ENCODE results near the gene DPM3. TPM values are rescaled to one million over a fixed set of nuclear protein-coding genes. Genes with fewer than 3 reads are reported as not detected.

DPM3 gene
- total RNA-seq, 4 donors from 2014 or later, result 43.3 to 154 (median 94.8) TPM

- intact Hi-C loops (cut with DNase I), result loop anchor here (2.0 to 5.0 kb wide), 2 partner anchors 36 to 75 kb away; partner anchors contain the start of gene EFNA1
- peaks cover 7 to 34% of the 10 kb centered on the region in 2 donors for H3K4me1 ChIP-seq
- peak; percentile 74 to 80 for DNase-seq
- TF ChIP-seq POLR2A (IDR thresholded peaks at IDR 0.05), result no peak
- TF ChIP-seq, protein P1, sequence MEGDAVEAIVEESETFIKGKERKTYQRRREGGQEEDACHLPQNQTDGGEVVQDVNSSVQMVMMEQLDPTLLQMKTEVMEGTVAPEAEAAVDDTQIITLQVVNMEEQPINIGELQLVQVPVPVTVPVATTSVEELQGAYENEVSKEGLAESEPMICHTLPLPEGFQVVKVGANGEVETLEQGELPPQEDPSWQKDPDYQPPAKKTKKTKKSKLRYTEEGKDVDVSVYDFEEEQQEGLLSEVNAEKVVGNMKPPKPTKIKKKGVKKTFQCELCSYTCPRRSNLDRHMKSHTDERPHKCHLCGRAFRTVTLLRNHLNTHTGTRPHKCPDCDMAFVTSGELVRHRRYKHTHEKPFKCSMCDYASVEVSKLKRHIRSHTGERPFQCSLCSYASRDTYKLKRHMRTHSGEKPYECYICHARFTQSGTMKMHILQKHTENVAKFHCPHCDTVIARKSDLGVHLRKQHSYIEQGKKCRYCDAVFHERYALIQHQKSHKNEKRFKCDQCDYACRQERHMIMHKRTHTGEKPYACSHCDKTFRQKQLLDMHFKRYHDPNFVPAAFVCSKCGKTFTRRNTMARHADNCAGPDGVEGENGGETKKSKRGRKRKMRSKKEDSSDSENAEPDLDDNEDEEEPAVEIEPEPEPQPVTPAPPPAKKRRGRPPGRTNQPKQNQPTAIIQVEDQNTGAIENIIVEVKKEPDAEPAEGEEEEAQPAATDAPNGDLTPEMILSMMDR (IDR thresholded peaks at IDR 0.05), result peak; percentile 91 to 99 (median 95)
- WGBS, 2 donors, result 20 to 24% methylated on average over 28 to 29 of the region's 29 CpGs
- no peaks in the 10 kb centered on the region for H3K9me3 ChIP-seq
- H3K4me3 ChIP-seq (replicated peaks in 1 of 3), result no peak overlapping the region
- H3K36me3 ChIP-seq, result no peaks in the 10 kb centered on the region
- no peaks in the 10 kb centered on the region for H3K27me3 ChIP-seq
- no peak overlapping the region for H3K27ac ChIP-seq
Measured at GRCh38 chr1:155091071-155092051, 49.0 kb downstream of the DPM3 start.

Small RNA genes within 50 kb of the gene (small RNA-seq; reads per million reads assigned to genes)
- gene HMGN2P18 (not detected), gene RF00019 (not detected)

Other genes starting within 250 kb of the DPM3 start
- gene PMVK, start 203.8 kb downstream of the DPM3 start, total RNA-seq, result 10 to 100 TPM; 15.0 to 28.2 (median 21.2) TPM
- gene PBXIP1, start 184.4 kb downstream of the DPM3 start, total RNA-seq, result 100 to 1,000 TPM; 139 to 205 (median 181) TPM
- 10 to 100 TPM; 28.6 to 48.3 (median 42.9) TPM for gene PYGO2, start 178.7 kb downstream of the DPM3 start, total RNA-seq
- gene SHC1, start 169.8 kb downstream of the DPM3 start, total RNA-seq, result 100 to 1,000 TPM; 108 to 168 (median 123) TPM
- gene CKS1B, start 165.8 kb downstream of the DPM3 start, total RNA-seq, result 10 to 100 TPM; 14.3 to 29.5 (median 22.6) TPM
- 10 to 100 TPM; 24.1 to 39.3 (median 31.1) TPM for gene FLAD1, start 157.2 kb downstream of the DPM3 start, total RNA-seq
- gene LENEP, start 146.9 kb downstream of the DPM3 start, total RNA-seq, result not detected
- 10 to 100 TPM; 35.7 to 89.8 (median 47.3) TPM for gene ZBTB7B, start 137.7 kb downstream of the DPM3 start, total RNA-seq
- 1 to 10 TPM in 1 of 4 donors, under 1 TPM in 2, not detected in 1; 0.33 to 4.2 (median 0.50) TPM for gene DCST2, start 106.8 kb downstream of the DPM3 start, total RNA-seq
- under 1 TPM in 1 of 4 donors, not detected in 3; 0.24 TPM for gene DCST1, start 106.7 kb downstream of the DPM3 start, total RNA-seq
- gene ADAM15, start 89.2 kb downstream of the DPM3 start, total RNA-seq, result 10 to 100 TPM; 51.3 to 75.5 (median 65.6) TPM
- gene EFNA4, start 76.8 kb downstream of the DPM3 start, total RNA-seq, result 10 to 100 TPM in 2 of 4 donors, 1 to 10 TPM in 2; 7.5 to 13.1 (median 9.9) TPM
- 1 to 10 TPM; 1.2 to 2.9 (median 2.0) TPM for gene EFNA3, start 61.7 kb downstream of the DPM3 start, total RNA-seq
- 100 to 1,000 TPM in 1 of 4 donors, 10 to 100 TPM in 3; 56.1 to 129 (median 83.1) TPM for gene EFNA1, start 12.7 kb downstream of the DPM3 start, total RNA-seq
- 10 to 100 TPM; 30.9 to 42.2 (median 32.7) TPM for gene SLC50A1, start 4.7 kb downstream of the DPM3 start, total RNA-seq
- gene KRTCAP2, start 32.8 kb upstream of the DPM3 start, total RNA-seq, result 100 to 1,000 TPM in 3 of 4 donors, 10 to 100 TPM in 1; 79.8 to 263 (median 162) TPM
- under 1 TPM in 1 of 4 donors, not detected in 3; 0.45 TPM for gene TRIM46, start 33.3 kb upstream of the DPM3 start, total RNA-seq
- 10 to 100 TPM in 3 of 4 donors, 1 to 10 TPM in 1; 8.5 to 25.7 (median 18.2) TPM for gene THBS3, start 67.4 kb upstream of the DPM3 start, total RNA-seq
- 10 to 100 TPM; 37.9 to 75.5 (median 52.1) TPM for gene MTX1, start 68.2 kb upstream of the DPM3 start, total RNA-seq
- gene ENTREP3, start 115.0 kb upstream of the DPM3 start, total RNA-seq, result 10 to 100 TPM in 1 of 4 donors, 1 to 10 TPM in 3; 5.6 to 12.0 (median 7.8) TPM
- gene SCAMP3, start 121.8 kb upstream of the DPM3 start, total RNA-seq, result 10 to 100 TPM; 51.9 to 73.5 (median 62.7) TPM
- gene CLK2, start 133.0 kb upstream of the DPM3 start, total RNA-seq, result 10 to 100 TPM; 40.0 to 61.6 (median 56.2) TPM
- 1 to 10 TPM; 1.5 to 2.9 (median 2.2) TPM for gene HCN3, start 136.9 kb upstream of the DPM3 start, total RNA-seq
- not detected for gene PKLR, start 160.9 kb upstream of the DPM3 start, total RNA-seq
- 100 to 1,000 TPM in 1 of 4 donors, 10 to 100 TPM in 3; 89.0 to 103 (median 98.9) TPM for gene FDPS, start 168.3 kb upstream of the DPM3 start, total RNA-seq
- 10 to 100 TPM; 14.9 to 20.1 (median 16.9) TPM for gene RUSC1, start 180.4 kb upstream of the DPM3 start, total RNA-seq